ENCODE data around the gene UBE2Q1.

Gene UBE2Q1

DNA sequence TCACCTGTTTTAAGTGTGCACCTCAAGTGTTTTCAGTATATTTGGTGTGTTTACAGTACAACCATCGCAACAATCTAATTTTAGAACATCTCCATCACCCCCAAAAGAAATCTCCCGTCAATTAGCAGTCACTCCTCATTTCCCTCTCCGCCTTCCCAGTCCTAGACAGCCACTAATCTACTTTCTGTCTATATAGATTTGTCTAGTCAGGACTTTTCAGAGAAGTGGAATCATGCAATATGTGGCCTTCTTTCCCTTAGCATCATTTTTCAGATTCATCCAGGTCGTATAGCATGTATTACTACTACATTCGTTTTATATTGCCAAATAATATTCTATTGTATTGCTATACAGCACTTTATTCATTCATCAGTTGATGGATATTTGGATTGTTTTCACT is 54.6 kb downstream of the UBE2Q1 start:
- Histone ChIP-seq H3K4me3 (ENCODE audit: low read length in 2 of 2) (no peak overlapping the region), H3K27ac (ENCODE audit: low read length) (no peak overlapping the region), H3K36me3 (ENCODE audit: control insufficient read depth in 2 of 2, insufficient read depth in 2 of 2, low read length in 2 of 2) (no peaks in the 10 kb centered on the region), H3K9me3 (ENCODE audit: control insufficient read depth in 2 of 2, low read length in 2 of 2) (peaks cover 0 to 6% of the 10 kb centered on the region in 2 donors), H3K27me3 (ENCODE audit: control insufficient read depth in 1 of 2, insufficient read depth in 2 of 2, low read length in 2 of 2) (peaks cover 35 to 46% of the 10 kb centered on the region in 2 donors), H3K4me1 (ENCODE audit: control insufficient read depth, insufficient read depth, low read length) (peaks cover 10% of the 10 kb centered on the region), H3K9ac (ENCODE audit: low read length in 2 of 2) (no peak overlapping the region)

DNA sequence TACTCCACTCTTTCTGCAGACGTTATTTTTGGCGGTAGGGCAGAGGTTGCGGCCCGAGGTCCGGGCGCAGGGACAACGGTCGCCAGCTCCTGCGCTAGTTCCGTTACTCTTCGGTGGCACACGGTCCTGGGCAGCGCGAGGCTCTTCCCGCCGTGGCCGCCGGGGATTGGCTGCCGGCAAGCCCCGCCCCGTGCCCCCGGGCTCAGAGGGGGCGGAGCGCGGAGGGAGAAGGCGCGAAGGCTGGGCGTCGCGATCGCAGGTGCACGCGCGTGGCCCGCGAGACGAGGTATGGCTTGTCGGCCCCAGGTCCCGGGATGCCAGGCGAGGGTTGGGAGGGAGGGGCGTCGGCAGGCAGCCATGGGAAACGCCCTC is 55.7 kb downstream of the UBE2Q1 start:
- Histone ChIP-seq H3K9me3 (ENCODE audit: control insufficient read depth in 2 of 2, low read length in 2 of 2) (peaks cover 0 to 6% of the 10 kb centered on the region in 2 donors), H3K4me3 (ENCODE audit: low read length in 2 of 2) (no peak overlapping the region), H3K27me3 (ENCODE audit: control insufficient read depth in 1 of 2, insufficient read depth in 2 of 2, low read length in 2 of 2) (peaks cover 32 to 41% of the 10 kb centered on the region in 2 donors), H3K36me3 (ENCODE audit: control insufficient read depth in 2 of 2, insufficient read depth in 2 of 2, low read length in 2 of 2) (no peaks in the 10 kb centered on the region), H3K9ac (ENCODE audit: low read length in 2 of 2) (no peak overlapping the region), H3K27ac (ENCODE audit: low read length) (no peak overlapping the region), H3K4me1 (ENCODE audit: control insufficient read depth, insufficient read depth, low read length) (peaks cover 10% of the 10 kb centered on the region)

DNA sequence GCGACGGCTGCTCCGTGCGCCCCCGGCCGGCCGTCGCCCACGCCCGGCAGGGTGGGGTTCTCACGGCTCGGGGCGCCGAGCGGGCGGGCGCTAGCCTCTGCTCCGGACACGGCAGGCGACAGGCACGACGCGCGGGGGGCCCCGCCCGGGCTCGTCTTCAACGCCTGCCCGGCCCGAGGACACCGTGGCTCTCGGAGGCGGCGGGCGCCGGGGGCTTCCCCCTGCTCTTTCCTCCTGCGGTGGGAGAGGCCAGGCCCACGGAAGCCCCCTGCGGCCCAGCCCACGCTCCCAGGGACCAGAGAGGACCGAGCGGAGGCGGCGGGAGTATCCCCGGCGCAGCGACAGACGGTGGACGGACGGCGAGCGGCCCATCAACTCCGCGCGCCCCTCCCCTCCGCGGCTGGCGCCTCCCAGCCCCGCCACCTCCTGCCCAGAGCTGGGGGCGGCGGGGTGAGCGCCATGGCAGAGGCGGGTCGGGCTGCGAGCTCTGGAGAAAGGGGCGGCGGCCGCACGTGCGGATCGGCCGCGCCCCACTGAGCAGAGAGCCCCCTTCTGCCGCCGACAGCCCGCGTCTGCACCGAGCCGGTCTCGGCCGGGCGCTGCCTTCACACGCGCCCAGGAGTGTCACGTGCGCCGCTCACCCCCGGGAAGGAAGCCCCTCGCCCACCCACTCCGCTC is 56.3 kb downstream of the UBE2Q1 start, which contains the start of the genes SHE and TDRD10:
Gene SHE (minus strand): TSS at position 347 of the 678 bp plus-strand sequence. CDS start 386 bp downstream, outside the sequence.
Gene TDRD10 (plus strand): TSS at position 154 of the 678 bp plus-strand sequence. CDS start 4,685 bp downstream, outside the sequence.
- Histone ChIP-seq H3K36me3 (ENCODE audit: control insufficient read depth in 2 of 2, insufficient read depth in 2 of 2, low read length in 2 of 2) (no peaks in the 10 kb centered on the region), H3K9me3 (ENCODE audit: control insufficient read depth in 2 of 2, low read length in 2 of 2) (peaks cover 0 to 6% of the 10 kb centered on the region in 2 donors), H3K27ac (ENCODE audit: low read length) (no peak within 1 kb of the TSS), H3K9ac (ENCODE audit: low read length in 2 of 2) (peak within 1 kb of the TSS in 1 of 2 donors; percentile 36), H3K4me3 (ENCODE audit: low read length in 2 of 2) (peak within 1 kb of the TSS; percentile 26 to 70), H3K4me1 (ENCODE audit: control insufficient read depth, insufficient read depth, low read length) (peaks cover 10% of the 10 kb centered on the region), H3K27me3 (ENCODE audit: control insufficient read depth in 1 of 2, insufficient read depth in 2 of 2, low read length in 2 of 2) (peaks cover 28 to 39% of the 10 kb centered on the region in 2 donors)

DNA sequence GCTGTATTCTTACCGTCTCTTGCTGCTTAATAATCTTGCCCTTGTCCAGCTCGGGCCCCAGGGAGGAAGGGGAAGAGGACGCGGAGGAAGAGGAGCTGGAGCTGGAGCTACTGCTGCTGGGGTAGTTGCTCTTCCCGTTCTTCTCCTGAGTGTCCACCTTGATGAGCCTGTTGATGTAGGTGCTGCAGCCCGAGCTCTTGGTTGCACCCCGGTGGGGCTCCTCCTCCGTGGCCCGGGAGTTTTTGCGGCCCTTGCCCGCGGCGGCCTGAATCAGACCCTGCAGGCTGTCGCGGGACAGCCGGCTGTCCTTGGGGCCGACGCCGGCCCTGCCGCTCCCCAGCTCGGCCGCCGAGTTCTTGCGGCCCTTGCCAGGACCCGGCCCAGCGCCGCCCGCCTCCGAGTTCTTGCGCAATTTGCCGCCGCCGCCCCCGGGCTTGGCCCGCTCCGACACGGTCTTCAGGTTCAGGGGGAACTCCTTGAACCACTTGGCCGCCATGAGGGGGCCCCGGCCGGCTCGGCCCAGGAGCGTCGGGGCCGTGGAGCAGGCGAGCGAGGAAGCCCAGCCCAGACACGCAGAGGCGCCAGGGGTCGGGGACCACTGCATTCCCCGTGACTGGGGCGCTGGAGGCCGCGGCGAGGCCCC is 56.9 kb downstream of the UBE2Q1 start:
- Histone ChIP-seq H3K9me3 (ENCODE audit: control insufficient read depth in 2 of 2, low read length in 2 of 2) (peaks cover 0 to 6% of the 10 kb centered on the region in 2 donors), H3K36me3 (ENCODE audit: control insufficient read depth in 2 of 2, insufficient read depth in 2 of 2, low read length in 2 of 2) (no peaks in the 10 kb centered on the region), H3K4me3 (ENCODE audit: low read length in 2 of 2) (peak overlapping the region; percentile 26 to 70), H3K27me3 (ENCODE audit: control insufficient read depth in 1 of 2, insufficient read depth in 2 of 2, low read length in 2 of 2) (peaks cover 28 to 39% of the 10 kb centered on the region in 2 donors), H3K9ac (ENCODE audit: low read length in 2 of 2) (peak overlapping the region in 1 of 2 donors; percentile 36), H3K4me1 (ENCODE audit: control insufficient read depth, insufficient read depth, low read length) (peaks cover 10% of the 10 kb centered on the region), H3K27ac (ENCODE audit: low read length) (no peak overlapping the region)

DNA sequence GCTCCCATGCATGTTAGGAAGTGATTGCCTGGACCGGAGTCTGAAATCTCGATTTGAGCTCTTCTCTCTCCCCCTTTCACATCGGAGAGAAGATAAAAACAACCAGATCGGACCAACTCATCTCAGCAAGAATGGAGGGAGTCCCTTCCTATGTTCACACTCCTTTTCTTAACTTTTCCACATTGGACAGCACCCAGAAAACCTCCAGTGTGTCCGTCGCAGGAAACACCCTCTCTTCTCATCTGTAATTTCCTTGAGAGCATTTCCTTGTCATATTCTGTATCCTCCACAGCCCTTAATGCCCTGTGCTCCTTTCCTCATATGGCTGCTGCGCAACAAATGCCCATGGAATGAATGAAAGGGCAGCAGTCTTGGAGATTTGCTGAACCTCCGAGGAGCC is 57.9 kb downstream of the UBE2Q1 start:
- H3K9me3 ChIP-seq (ENCODE audit: control insufficient read depth in 2 of 2, low read length in 2 of 2), result no peaks in the 10 kb centered on the region
- H3K4me3 ChIP-seq (ENCODE audit: low read length in 2 of 2), result peak overlapping the region in 1 of 2 donors; percentile 70
- no peak overlapping the region for H3K27ac ChIP-seq (ENCODE audit: low read length)
- no peaks in the 10 kb centered on the region for H3K36me3 ChIP-seq (ENCODE audit: control insufficient read depth in 2 of 2, insufficient read depth in 2 of 2, low read length in 2 of 2)
- H3K9ac ChIP-seq (ENCODE audit: low read length in 2 of 2), result no peak overlapping the region
- peaks cover 10% of the 10 kb centered on the region for H3K4me1 ChIP-seq (ENCODE audit: control insufficient read depth, insufficient read depth, low read length)
- H3K27me3 ChIP-seq (ENCODE audit: control insufficient read depth in 1 of 2, insufficient read depth in 2 of 2, low read length in 2 of 2), result peaks cover 29 to 39% of the 10 kb centered on the region in 2 donors

DNA sequence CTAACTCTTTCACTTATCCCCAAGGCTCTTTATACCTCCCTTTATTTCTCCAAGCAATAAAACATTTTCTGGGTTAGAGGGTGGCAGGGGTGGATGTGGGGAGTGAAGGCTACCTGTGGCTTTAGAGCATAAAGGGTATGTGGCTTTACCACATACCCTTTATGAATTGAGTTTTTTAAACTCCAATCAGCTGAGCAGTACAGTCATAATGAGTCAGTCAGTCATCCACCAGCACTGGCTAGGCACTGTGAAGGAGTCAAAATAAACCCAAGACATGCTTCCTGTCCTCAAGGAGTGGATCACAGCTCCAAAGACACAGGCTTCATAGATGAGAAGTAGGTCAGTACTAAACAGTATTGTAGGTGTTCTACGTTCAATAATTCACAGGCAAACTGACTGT is 59.0 kb downstream of the UBE2Q1 start:
- Histone ChIP-seq H3K4me1 (ENCODE audit: control insufficient read depth, insufficient read depth, low read length) (peaks cover 10% of the 10 kb centered on the region), H3K9me3 (ENCODE audit: control insufficient read depth in 2 of 2, low read length in 2 of 2) (no peaks in the 10 kb centered on the region), H3K36me3 (ENCODE audit: control insufficient read depth in 2 of 2, insufficient read depth in 2 of 2, low read length in 2 of 2) (no peaks in the 10 kb centered on the region), H3K4me3 (ENCODE audit: low read length in 2 of 2) (no peak overlapping the region), H3K9ac (ENCODE audit: low read length in 2 of 2) (no peak overlapping the region), H3K27ac (ENCODE audit: low read length) (no peak overlapping the region), H3K27me3 (ENCODE audit: control insufficient read depth in 1 of 2, insufficient read depth in 2 of 2, low read length in 2 of 2) (peaks cover 31 to 43% of the 10 kb centered on the region in 2 donors)
